Breast epithelium (tissue), 4 donors: ENCODE results near the gene NCOR1. TPM values are rescaled to one million over a fixed set of nuclear protein-coding genes. Genes with fewer than 3 reads are reported as not detected.
A peak's percentile ranks its signal among the peaks of the same experiment; 100 is the strongest.

Source experiments
- DNase-seq, 2 donors: peaks; one replicate each; pipeline ENCODE4 v3.0.0-alpha.2; 2019; ENCODE audit warnings: low spot score in 2 of 2
- H3K27ac ChIP-seq, 2 donors: fragments of 200-600 bp; sonication (generic) in 1 of 2; one replicate each; pipeline ENCODE4 v1.5.1; 2016 to 2019; ENCODE audit warnings: mild to moderate bottlenecking in 1 of 2
- H3K27me3 ChIP-seq, 2 donors: fragments of 200-600 bp; sonication (generic) in 1 of 2; one replicate each; pipeline versions ENCODE4 v1.5.1 to v1.6.0; 2017 to 2019; ENCODE audit warnings: control low read depth in 1 of 2, mild to moderate bottlenecking in 1 of 2
- H3K36me3 ChIP-seq: fragments of 200-600 bp; one replicate; pipeline ENCODE4 v1.5.1; 2019
- H3K4me1 ChIP-seq, 2 donors: fragments of 200-600 bp; sonication (generic); one replicate each; pipeline ENCODE4 v1.5.1; 2016 to 2019; ENCODE audit warnings: control low read depth in 1 of 2
- H3K4me3 ChIP-seq, 3 donors: fragments of 200-600 bp; sonication (generic); 1 replicate in 2 of 3; 2 replicates in 1 of 3; pipeline ENCODE4 v1.5.1; 2016 to 2019; ENCODE audit warnings: mild to moderate bottlenecking in 3 of 3, moderate library complexity in 2 of 3
- H3K9me3 ChIP-seq, 2 donors: fragments of 200-600 bp; sonication (generic) in 1 of 2; one replicate each; pipeline ENCODE4 v1.5.1; 2016 to 2019; ENCODE audit warnings: control low read depth in 1 of 2
- POLR2A ChIP-seq: fragments of 450-650 bp; IDR thresholded peaks from one replicate; pipeline ENCODE4 v1.6.1; 2016; ENCODE audit warnings: antibody characterized with exemption, mild to moderate bottlenecking, moderate library complexity
- POLR2AphosphoS5 ChIP-seq, 3 donors: sonication (generic); formaldehyde crosslinking; IDR thresholded peaks; one replicate each; pipeline ENCODE4 v1.6.1; 2017; ENCODE audit warnings: antibody characterized with exemption in 3 of 3
- intact Hi-C: fragments of 100-400 bp; cut with DNase I; formaldehyde crosslinking; loops from one replicate; pipeline ENCODE4 v1.15.1; 2023; ENCODE audit warnings: low total_unique reads
- total RNA-seq, 3 donors: library from RNA; depleted of rRNA; stranded (reverse); fragments of >200 nt; gene quantifications; one replicate each; pipeline ENCODE4 v1.1.0, GENCODE V29; 2016
- TF ChIP-seq, protein P1 (sequence below), 3 donors: fragments of 450-650 bp; IDR thresholded peaks; one replicate each; pipeline ENCODE4 v1.5.1; 2016 to 2017; ENCODE audit warnings: antibody characterized with exemption in 3 of 3, mild to moderate bottlenecking in 3 of 3, moderate library complexity in 3 of 3

NCOR1 gene
- total RNA-seq, 3 donors from 2014 or later, result 118 to 229 (median 174) TPM

DNA sequence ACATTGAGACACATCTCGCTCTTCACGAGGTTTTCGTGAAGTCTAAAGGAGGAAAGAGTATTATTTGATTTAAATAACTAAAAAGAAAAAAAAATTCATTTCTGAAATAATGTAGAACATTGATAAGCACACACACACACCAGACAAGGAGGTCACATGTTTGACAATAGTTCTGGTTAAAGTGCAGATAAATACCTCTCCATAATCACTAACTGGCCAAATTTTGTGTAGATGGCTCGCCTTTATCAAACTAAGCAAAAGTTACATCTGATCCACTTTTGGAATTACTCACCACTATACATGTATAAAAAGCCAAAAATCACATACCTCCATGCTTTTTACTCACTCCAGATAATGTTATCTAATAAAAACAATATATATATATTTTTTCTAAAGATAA lies 106.5 kb downstream of the NCOR1 start:
- no peaks in the 10 kb centered on the region for H3K4me1 ChIP-seq
- H3K27me3 ChIP-seq, result no peaks in the 10 kb centered on the region
- intact Hi-C loops, result no loop called here
- no peak overlapping the region for H3K27ac ChIP-seq
- H3K4me3 ChIP-seq, result no peak overlapping the region
- TF ChIP-seq POLR2AphosphoS5 (IDR thresholded peaks at IDR 0.05) (no peak), POLR2A (no peak)
- TF ChIP-seq, protein P1, sequence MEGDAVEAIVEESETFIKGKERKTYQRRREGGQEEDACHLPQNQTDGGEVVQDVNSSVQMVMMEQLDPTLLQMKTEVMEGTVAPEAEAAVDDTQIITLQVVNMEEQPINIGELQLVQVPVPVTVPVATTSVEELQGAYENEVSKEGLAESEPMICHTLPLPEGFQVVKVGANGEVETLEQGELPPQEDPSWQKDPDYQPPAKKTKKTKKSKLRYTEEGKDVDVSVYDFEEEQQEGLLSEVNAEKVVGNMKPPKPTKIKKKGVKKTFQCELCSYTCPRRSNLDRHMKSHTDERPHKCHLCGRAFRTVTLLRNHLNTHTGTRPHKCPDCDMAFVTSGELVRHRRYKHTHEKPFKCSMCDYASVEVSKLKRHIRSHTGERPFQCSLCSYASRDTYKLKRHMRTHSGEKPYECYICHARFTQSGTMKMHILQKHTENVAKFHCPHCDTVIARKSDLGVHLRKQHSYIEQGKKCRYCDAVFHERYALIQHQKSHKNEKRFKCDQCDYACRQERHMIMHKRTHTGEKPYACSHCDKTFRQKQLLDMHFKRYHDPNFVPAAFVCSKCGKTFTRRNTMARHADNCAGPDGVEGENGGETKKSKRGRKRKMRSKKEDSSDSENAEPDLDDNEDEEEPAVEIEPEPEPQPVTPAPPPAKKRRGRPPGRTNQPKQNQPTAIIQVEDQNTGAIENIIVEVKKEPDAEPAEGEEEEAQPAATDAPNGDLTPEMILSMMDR (IDR thresholded peaks at IDR 0.05), result no peak
- H3K36me3 ChIP-seq, result no peaks in the 10 kb centered on the region
- DNase-seq, result no peak
- no peaks in the 10 kb centered on the region for H3K9me3 ChIP-seq

- Histone ChIP-seq H3K36me3 (no peaks in the 10 kb centered on the region), H3K4me3 (no peak overlapping the region), H3K9me3 (no peaks in the 10 kb centered on the region), H3K27ac (no peak overlapping the region), H3K4me1 (no peaks in the 10 kb centered on the region), H3K27me3 (no peaks in the 10 kb centered on the region)
- TF ChIP-seq POLR2A, result no peak
- TF ChIP-seq POLR2AphosphoS5 (IDR thresholded peaks at IDR 0.05), result no peak
- TF ChIP-seq, protein P1 (IDR thresholded peaks at IDR 0.05), result no peak
- intact Hi-C loops, result no loop called here
- DNase-seq, result no peak
Measured at GRCh38 chr17:16108386-16108785, 106.9 kb downstream of the NCOR1 start.

DNA sequence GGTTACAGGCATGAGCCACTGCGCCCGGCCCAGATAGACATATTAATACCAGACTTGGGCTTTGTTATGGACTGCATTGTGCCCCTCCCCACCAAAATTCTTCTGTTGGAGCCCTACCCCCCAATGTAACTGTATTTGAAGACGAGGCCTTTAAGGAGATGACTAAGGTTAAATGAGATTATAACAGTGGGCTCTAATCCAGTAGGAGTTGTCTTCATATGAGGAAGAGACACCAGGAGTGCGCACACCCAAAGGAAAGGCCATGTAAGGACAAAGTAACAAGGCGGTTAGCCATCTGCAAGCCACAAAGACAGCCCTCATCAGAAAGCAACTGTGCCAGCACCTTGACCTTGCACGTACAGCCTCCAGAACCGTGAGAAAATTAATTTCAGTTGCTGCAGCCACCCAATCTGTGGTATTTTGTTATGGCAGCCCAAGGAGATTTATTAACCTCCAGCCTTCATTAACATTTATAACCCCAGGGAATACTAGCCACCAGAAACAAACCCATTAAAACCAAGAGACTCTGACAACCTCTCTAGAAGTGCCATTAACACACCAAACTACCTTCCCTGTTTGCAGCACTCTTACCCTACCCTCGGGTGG lies 108.1 kb downstream of the NCOR1 start:
- no peak for DNase-seq
- H3K27me3 ChIP-seq, result no peaks in the 10 kb centered on the region
- intact Hi-C loops, result no loop called here
- peak overlapping the region; percentile 46 to 62 for H3K27ac ChIP-seq
- H3K9me3 ChIP-seq, result no peaks in the 10 kb centered on the region
- TF ChIP-seq POLR2AphosphoS5 (IDR thresholded peaks at IDR 0.05) (no peak), POLR2A (no peak)
- TF ChIP-seq, protein P1 (IDR thresholded peaks at IDR 0.05), result no peak
- H3K4me1 ChIP-seq, result no peaks in the 10 kb centered on the region
- H3K4me3 ChIP-seq, result no peak overlapping the region
- H3K36me3 ChIP-seq, result no peaks in the 10 kb centered on the region

DNA sequence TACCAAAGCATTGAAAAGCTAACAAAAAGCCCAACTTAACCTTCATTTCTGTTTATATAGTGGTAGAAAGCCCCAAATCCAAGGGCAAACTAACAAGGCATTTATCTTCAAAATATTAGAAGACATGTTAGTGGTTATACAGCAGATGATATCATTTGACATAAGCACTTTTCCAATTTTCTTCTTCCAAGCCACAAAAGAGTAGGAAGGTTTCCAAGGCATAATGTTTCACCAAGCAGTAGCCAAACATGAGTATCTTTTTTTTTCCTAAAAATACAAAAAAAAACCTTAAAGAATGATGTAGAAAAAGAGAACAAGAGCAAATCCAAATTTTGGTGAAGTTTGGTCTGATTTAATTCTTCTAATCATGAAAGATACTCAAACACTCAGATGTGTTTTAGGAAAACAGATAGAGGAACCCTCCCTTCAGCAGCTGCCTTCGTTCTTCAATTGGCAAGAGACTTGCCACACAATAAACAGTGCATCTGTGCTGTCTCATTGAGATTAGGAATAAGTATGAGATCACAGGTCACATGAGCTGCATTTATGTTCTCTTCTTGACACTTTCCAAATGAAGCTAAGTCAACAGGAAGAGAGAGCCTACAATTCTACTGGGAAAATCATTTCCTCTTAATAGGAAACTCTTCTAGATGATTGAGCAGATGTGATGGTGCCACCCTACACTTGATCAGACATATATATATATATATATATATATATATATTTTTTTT lies 109.0 kb downstream of the NCOR1 start:
- H3K27ac ChIP-seq, result peak overlapping the region; percentile 62 to 71
- no peaks in the 10 kb centered on the region for H3K36me3 ChIP-seq
- TF ChIP-seq POLR2AphosphoS5 (IDR thresholded peaks at IDR 0.05) (no peak), POLR2A (no peak)
- TF ChIP-seq, protein P1 (IDR thresholded peaks at IDR 0.05), result no peak
- DNase-seq, result no peak
- H3K4me3 ChIP-seq, result no peak overlapping the region
- H3K4me1 ChIP-seq, result no peaks in the 10 kb centered on the region
- intact Hi-C loops, result no loop called here
- no peaks in the 10 kb centered on the region for H3K27me3 ChIP-seq
- H3K9me3 ChIP-seq, result no peaks in the 10 kb centered on the region

GRCh38 chr17:16104189-16104588 lies 111.1 kb downstream of the NCOR1 start:
- Histone ChIP-seq H3K36me3 (no peaks in the 10 kb centered on the region), H3K9me3 (no peaks in the 10 kb centered on the region), H3K4me3 (no peak overlapping the region), H3K4me1 (no peaks in the 10 kb centered on the region), H3K27ac (no peak overlapping the region), H3K27me3 (no peaks in the 10 kb centered on the region)
- intact Hi-C loops, result no loop called here
- DNase-seq, result no peak
- TF ChIP-seq, protein P1 (IDR thresholded peaks at IDR 0.05), result no peak
- no peak for TF ChIP-seq POLR2A
